SK-N-SH (cell line): ENCODE data around the gene PRELID3B.

Experiments used
- CHD2 ChIP-seq: fragments of 150-350 bp; IDR thresholded peaks from 2 replicates; pipeline ENCODE4 v1.6.1; 2018; ENCODE audit warnings: low read length; ENCODE audit not compliant: partially characterized antibody
- CTCF ChIP-seq: fragments of 200-600 bp; sonication (generic); IDR thresholded peaks from 2 replicates; pipeline ENCODE4 v1.6.1; 2017; ENCODE audit warnings: antibody characterized with exemption, mild to moderate bottlenecking, moderate library complexity
- ELF1 ChIP-seq: IDR thresholded peaks from 2 replicates; pipeline ENCODE4 v1.4.0; 2012
- EP300 ChIP-seq, 2 experiments: IDR thresholded peaks; 2 replicates each; pipeline versions ENCODE4 v1.4.0 to v1.6.1; 2012; ENCODE audit warnings: borderline replicate concordance in 1 of 2, low read depth in 1 of 2, low read length in 1 of 2
- POLR2AphosphoS5 ChIP-seq: IDR thresholded peaks from 2 replicates; pipeline ENCODE4 v1.6.1; 2012; ENCODE audit warnings: low read depth, low read length
- YY1 ChIP-seq: IDR thresholded peaks from 2 replicates; pipeline ENCODE4 v1.4.0; 2012; ENCODE audit warnings: low read depth, mild to moderate bottlenecking

- TF ChIP-seq CTCF (no peak), YY1 (no peak), EP300 (IDR thresholded peaks at IDR 0.05; ENCODE audit: borderline replicate concordance in 1 of 2, low read depth in 1 of 2, low read length in 1 of 2) (no peak), ELF1 (no peak), CHD2 (no peak), POLR2AphosphoS5 (no peak)
Observed at GRCh38 chr20:59018817-59019216, 23.8 kb downstream of the PRELID3B start.
